Epidermal melanocyte (primary cell): ENCODE measurements around the gene KIAA1755.

ENCODE experiments used
- DNase-seq: peaks from one replicate; pipeline ENCODE4 v3.0.0; 2011; ENCODE audit warnings: low spot score; ENCODE audit not compliant: insufficient read length

Gene KIAA1755

DNA sequence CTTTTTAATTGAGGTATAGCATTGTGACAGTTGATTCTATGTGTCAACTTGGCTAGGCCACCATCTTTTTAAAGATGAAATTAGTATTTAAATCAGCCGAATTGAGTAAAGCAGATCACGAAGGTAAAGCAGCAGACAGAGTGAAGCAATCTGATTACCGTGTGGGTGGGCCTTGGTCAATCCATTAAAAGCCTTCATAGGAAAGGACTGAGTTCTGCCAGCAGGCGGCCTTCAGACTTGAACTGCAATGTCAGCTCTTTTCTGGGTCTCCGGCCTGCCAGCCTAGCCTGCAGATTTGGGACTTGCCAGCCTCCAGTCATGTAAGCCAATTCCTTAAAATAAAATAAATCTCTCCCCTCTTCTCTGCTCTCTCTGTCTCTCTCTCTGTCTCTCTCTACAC lies 73.0 kb downstream of the KIAA1755 start:
- no peak for DNase-seq

DNA sequence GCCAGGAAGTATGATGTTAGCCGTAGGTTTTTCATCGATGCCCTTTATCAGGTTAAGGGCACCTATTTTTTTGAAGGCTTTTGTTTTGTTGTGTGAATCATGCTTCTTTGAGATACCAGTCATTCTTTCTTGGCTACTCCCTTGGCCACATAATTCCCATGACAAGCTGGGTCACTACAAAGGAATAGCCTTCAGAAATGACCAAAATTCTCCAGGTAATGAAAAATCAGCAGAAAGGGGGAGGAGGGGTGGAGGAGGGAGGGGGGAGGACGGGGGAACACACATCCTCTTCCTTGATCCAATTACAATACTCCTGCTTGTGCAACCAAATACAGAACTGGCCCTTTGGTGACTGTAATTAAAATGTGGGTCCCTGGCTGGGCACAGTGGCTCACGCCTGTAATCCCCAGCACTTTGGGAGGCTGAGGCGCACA lies 73.7 kb downstream of the KIAA1755 start:
- DNase-seq: no peak

DNA sequence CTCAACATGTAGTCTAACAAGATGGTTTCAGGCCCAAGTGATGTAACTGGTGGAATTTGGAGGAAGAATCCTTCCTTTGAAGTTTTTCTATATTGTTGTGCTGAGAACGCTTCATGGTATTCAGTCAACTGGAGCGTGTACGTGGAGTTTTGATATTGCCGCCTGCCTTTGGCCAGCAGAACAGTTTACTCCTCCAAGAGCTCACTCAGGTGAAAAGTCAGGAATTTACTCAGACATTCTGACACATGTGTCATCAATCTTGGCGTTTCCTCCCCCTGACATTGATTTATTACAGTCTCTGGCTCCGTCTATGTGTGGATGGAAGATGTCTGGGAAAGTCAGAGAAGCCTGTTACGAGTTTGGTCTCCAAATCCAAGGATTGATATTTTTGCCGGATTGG lies 76.4 kb downstream of the KIAA1755 start:
- DNase-seq: no peak

DNA sequence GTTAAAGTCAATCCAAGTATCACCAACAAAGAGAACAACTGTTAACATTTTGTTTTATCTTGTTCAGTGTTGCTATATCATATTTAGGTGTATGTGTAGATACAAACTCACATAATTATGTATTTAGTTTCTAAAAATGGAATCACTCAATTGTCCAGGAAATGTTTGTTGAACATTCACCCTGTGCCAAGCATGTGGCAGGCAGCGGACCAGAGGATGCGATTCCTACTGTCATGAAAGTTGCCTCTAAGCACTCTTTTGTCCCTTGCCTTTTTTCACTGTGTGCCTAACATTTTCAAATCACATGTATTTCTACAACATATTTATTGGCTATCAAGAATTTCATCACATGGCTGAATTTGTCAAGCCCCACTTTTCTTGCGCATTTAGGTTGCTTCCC lies 78.6 kb downstream of the KIAA1755 start:
- DNase-seq: no peak

DNA sequence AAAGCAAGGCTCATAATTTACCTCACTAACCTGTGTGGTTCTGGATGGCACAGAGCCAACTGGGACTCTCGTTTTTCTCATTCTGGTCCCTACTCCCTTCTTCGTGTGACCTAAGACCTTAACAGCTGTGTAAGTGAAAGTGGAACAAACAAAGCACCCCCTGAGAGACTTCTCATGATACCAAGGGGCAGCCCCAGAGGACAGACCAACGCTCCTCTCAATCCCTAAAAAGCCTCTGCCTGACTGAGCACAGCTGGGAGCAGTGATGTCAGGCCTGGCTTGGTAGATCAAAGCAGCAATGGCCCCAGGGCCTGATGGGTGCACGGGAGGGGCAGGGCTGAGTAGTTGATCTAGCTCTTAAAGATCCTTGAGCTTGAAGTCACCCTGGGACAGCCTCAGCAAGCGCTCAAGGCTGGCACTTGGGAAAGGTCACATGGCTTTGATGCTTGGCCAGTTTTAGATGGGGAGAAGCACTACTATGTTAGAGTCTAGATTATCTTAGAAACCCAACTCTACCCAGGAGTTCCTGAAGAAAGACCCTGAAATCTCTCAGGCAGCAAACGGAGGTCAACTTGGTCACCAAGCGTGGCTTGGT lies 79.2 kb downstream of the KIAA1755 start:
- no peak for DNase-seq

DNA sequence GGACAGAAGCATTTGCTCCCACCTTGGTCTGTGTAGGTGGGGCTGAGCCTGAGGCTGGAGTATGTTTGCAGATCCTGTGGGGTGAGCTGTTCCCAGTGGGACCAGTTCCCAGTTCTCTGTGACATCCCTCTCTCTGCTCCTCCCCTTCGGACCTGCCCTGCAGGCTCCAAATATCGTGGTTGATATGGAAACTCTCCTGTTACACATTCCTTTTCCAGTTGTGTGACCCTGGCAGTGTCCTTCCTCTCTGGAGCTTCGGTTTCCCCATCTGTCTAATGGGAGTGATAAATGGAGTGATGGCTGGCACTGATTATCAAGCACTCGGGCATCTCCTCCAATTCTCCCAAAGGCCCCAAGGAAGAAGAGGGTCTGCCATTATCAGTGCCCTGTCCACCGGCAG lies 79.8 kb downstream of the KIAA1755 start:
- DNase-seq: no peak

DNA sequence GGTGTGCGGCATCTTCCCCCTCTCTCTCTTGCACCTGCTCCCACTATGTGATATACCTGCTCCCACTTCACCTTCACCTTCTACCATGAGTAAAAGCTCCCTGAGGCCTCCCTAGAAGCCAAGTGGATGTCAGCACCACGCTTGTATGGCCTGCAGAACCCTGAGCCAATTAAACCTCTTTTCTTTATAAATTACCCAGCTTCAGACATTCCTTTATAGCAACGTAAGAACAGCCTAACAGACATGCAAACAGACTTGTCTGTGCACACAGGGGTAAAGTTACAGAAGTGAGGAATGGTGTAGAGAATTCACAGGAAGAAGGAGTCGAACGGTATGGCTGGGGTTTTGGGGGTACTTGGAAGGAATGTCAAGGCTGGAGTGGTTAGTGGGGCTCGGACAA lies 80.7 kb downstream of the KIAA1755 start:
- no peak for DNase-seq

DNA sequence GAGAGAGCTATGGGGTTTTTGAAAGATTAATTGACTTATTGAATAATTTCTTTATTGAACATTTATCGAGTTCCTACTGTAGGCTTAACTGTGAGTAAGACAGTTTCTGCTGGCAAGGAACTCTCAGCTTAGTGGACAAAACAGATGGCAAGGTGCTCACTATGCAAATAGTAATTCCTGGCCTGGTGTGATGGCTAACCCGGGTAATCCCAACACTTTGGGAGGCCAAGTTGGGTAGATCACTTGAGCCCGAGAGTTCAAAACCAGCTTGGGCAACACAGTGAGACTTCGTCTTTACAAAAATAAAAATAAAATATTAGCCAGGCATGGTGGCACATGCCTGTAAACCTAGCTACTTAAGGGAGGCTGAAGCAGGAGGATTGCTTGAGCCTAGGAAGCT lies 82.0 kb downstream of the KIAA1755 start:
- no peak for DNase-seq

DNA sequence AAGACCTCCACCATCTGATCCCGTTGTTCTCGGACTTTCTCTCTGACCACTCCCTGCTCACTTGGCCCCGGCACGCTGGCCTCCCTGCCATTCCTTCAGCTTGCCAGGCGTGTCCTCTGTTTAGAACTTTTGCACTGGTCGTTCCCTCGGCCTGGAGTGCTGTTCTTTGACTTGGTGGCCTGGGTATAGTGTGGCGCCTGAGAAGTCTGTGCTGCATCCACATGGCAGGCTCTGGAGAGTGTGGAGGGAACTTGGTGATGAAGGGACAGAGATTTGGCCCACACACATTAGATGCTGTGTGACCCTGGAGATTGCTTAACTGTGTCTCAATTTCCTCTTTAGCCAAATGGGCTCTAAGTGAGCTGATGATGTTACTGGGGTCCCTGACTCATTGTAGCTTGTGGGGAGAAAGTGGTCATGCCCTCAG lies 82.5 kb downstream of the KIAA1755 start:
- no peak for DNase-seq

DNA sequence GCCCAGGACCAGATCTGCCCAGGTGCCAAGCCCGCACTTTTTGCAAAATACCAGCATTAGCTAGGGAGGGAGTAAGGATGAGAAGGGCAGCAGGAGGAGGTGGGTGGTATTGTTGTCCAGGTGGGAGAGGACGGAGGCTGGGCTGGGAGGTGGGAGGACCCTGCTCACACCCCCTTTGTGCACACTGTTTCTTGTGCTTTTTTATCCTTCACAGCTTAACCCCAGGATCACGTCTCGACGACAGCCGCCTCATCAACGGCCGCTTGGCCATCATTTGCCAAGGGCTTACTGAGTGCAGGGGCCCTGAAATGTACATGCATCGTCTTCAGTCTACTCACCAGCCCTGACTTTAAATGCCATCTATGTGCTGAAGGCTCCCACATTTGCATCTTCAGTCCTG lies 83.3 kb downstream of the KIAA1755 start:
- DNase-seq: no peak

DNA sequence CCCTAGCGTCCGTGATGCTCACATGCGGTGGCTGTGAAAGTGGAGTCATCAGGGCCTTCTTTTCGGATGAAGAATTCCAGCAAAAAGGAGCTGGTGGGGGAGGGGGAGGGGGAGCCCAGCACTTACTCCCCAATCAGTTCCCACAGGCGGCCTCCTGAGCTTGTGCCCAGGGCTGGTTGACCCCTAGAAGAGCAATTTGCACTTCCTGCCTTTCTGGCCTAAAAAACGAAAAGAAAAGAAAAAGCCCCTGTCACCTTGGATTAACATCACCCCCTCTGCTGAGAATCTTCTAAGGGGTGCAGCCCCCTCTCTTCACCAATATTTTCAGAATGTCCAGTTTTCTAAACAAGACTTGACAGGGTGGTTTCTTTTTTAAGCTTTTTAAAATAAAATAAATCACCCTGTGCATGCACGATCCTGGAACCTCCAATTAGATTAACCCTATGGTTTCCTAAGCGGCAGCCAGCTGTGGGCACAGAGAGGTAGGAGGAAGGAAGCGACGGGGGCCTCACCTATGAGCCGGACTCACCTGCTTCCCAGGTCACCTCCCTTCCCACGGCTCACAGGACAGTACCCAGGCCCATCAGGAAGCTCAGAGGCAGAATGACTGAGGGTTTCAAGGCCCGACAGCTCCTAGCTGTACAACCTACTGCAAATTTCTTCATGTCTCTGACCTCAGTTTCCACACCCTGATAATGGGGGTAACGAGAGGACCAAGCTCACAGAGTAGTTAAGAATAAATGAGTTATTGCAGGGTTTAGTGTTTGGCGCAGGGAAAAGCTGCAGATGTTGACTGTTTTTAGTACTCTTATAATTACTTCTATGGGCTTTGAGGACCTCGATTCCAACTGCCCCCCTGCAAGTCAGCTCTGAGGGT lies 85.0 kb downstream of the KIAA1755 start:
- no peak for DNase-seq

DNA sequence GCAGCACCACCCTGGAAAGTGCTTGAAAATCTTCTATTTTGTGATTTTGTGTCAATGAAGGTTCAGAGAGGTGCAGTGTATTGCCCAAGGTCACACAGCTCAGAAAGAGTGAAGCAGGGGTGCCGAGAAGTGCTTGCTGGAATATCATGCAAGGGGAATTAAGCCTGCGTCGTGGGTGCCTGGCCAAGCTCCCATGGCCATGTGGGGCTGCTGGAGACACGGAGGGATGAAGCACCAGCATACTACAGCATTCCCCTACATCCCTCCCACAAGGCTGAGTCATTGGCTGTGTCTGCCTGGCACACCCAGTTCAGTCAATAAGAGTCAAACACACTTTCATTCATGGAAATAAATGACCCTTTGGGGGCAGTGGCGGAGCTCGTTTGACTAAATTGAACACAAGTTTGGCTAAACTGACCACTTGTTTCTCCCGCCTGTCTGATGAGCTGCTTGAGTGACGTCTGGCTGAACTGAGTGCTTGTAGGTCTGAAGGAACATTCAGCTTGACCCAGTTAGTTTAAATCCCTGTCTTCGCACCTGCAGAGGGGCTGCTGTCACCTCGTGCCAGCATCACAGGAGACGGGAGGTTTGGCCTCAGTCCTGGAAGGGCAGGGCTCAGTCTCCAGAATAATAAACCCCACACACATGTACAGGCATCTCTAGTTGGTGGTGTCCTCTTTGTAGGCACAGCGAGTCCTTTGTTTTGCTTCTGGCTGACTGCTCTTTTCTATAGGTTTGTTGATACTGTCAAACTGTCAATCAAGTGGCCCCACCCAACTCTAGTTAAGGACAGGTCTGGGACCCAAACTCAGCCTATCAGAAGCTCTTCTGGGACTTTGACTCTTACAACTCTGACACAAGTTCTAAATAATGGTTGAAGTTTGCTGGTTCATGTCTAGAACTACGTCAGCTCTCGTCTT lies 87.0 kb downstream of the KIAA1755 start:
- no peak for DNase-seq

DNA sequence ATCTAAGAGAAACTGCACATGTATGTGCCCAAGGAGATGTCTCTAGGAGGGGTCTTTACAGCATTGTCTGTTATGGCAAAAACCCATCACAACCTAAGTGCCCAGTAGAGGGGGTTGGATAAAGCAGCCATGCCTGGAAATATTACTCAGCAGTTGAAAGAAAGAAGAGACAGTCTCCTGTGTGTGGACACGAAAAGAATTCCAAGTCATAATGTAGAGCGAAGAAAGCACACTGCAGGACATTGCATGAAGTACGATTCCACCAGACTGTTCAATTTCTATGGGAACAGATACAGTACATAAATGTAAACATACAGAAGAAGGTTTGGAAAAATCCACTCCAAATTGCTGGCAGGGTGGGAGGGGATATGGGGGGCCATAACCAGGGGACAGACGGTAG lies 88.1 kb downstream of the KIAA1755 start:
- DNase-seq: no peak

DNA sequence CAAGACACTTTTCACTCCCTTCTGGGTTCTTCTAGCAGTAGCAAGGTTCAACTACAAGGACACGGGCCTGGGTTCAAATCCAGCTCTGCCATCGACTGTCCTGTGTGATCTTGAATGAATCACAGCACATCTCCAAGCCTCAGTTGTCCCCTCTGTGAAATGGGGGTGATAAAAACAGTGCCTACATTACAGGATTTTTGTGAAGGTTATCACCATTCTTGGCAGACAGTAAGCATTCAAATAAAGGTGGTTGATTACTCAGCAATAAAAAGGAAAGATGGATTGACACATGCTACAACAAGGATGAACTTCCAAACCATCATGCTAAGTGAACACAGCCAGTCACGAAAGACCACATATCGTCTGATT lies 88.9 kb downstream of the KIAA1755 start:
- DNase-seq: no peak

DNA sequence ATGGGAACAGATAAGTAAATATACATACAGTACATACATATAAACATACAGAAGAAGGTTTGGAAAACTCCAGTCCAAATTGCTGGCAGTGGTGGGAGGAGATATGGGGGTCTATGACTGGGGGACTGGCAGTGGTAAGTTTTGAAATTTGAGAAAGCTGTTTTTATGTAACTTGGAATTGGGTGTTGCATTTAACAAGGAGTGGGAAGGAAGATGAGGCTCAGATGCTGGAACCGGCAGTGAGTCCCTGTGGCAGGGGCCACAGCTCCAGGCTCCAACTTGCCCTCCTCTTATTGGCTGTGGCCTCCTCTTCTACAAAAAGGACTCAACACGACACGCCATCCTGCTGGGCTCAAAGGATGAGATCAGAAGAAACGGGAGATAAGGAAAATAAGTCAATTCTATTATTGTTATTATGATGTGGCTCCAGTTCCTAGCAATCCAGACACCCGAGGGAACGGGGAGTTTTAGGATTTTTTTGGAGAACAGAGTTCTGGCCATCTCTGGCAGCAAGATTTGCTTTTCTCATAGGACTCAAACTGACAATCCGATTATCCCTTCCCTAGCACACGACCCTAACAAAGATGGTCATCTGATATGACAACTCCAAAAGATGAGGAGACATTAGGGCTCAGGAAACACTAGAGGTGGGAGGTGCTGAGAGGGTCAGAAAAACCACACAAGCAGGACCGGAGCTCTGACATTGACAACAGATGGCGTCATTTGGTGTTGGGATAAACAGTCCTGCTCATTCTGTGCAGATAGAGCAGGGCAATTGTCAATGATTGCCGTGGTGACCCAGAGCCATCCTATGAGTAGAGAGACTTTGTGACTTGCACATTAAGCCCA lies 89.5 kb downstream of the KIAA1755 start:
- DNase-seq: no peak

DNA sequence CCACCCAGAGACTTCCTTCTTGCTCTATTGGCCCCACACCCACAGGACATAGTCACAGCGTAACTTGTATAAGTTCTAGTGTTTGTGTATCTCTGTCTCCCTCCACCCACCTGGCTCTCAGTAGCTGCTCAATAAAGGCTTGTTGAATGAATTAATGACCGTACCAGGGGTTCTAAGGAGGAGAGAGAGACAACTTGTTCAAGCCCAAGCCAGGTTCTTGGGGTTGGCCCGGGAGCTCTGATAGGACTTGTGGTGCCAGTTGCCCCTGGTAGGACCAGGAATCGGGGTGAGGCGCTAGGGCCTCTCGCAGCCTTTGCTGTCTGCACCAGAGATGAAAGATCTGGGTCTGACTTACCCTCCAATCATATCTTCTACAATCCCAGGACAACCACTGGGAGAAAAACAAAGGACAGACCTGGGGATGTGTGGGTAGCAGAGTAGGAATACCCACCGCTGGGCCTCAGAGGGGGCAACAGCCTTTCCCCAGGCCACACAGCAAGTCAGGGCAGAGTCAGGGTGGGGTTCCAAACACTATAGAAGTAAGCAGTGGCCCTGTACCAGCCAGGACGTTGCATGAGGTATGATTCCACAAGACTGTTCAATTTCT lies 90.2 kb downstream of the KIAA1755 start:
- DNase-seq: no peak

DNA sequence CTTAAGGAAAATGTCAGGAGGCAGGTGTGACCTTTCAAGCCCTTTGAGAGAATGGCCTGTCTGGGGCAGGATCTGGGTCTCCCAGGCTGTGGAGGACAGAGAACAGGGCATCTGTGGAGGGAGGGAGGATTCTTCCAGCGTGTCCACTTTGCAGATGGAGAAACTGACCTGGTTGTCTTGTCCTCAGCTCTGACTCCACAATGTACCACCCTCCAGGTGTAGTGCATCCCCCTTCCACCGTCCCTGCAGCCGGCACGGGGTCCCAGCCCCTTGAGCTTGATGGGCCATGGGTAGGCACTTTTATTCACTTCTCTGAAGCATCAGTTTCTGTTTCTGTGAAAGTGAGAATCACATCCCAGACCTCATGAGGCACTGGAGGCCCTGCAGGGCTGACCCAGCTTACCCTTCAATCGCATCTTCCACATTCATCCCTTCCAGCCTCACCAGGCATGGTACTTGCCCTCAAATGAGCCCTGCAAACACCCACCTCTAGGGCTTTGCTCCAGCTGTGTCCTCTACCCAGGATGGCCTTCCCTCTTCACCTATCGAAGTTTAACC lies 90.8 kb downstream of the KIAA1755 start:
- no peak for DNase-seq

DNA sequence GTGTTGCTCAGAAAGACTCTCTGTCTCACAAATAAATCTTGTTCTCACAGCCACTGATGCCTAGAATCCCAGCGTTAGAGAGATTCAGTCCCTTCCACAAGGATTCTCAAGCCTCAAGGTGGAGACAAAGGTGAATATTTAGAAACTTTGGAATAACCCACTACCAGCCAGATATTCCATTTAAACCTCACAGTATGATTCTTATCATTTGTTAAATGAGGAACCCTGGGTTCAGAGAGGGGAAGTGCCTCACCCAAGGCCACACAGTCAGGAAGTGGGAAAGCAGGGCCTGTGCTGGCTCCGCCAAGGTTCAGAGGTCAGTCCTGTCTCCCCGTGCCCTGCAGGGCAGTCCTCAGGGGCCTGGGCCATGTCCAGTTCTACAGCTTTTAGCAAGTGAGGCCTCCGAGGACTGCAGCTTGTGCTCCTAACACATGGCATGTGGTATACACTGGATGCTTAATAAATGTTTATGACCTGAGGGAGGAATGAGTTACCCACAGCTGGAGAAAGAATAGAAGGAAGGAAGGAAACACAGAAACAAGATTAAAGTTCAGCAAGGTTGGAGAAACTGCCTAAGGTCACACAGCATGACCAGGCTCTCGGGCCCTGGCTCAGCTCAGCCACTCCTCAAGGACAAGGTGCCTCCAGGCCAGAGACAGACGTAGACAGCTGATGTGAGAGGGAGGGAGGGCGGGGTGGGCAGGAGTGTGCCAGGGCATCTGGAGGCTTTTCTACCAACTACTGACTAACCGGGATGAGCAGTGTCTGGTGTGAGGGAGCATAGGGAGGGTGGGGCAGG lies 91.5 kb downstream of the KIAA1755 start:
- DNase-seq: no peak
